Measurements from ENCODE around the gene FTCD.
A peak's percentile ranks its signal among the peaks of the same experiment; 100 is the strongest.

FTCD gene

GRCh38 chr21:46097336-46098293 lies 57.8 kb downstream of the FTCD start, which contains the start of gene COL6A2:
TSS of gene COL6A2 (plus strand) at chr21:46098112.
- peak within 1 kb of the TSS; percentile 50; the same call in 1 of the 2 replicates for H3K27ac ChIP-seq
- TF ChIP-seq CTCF (conservative IDR thresholded peaks at IDR 0.05): peak; percentile 50

- H3K27ac ChIP-seq: peak overlapping the region; percentile 50; the same call in 1 of the 2 replicates
- no peak for TF ChIP-seq CTCF (conservative IDR thresholded peaks at IDR 0.05)
Measured at GRCh38 chr21:46096596-46097335, 58.6 kb downstream of the FTCD start.

GRCh38 chr21:46095814-46096595 lies 59.4 kb downstream of the FTCD start:
- no peak for TF ChIP-seq CTCF (conservative IDR thresholded peaks at IDR 0.05)
- no peak overlapping the region for H3K27ac ChIP-seq

GRCh38 chr21:46095083-46095719 lies 60.2 kb downstream of the FTCD start:
- no peak for TF ChIP-seq CTCF (conservative IDR thresholded peaks at IDR 0.05)
- no peak overlapping the region for H3K27ac ChIP-seq

GRCh38 chr21:46094401-46095082 lies 60.8 kb downstream of the FTCD start:
- H3K27ac ChIP-seq: no peak overlapping the region
- no peak for TF ChIP-seq CTCF (conservative IDR thresholded peaks at IDR 0.05)

GRCh38 chr21:46093668-46094400 lies 61.5 kb downstream of the FTCD start:
- TF ChIP-seq CTCF (conservative IDR thresholded peaks at IDR 0.05): no peak
- no peak overlapping the region for H3K27ac ChIP-seq
